Activated T-helper 2 cell treated with anti-CD3 and anti-CD28 coated beads, Interferon-gamma antibody, Interleukin-2, Interleukin-4, amounts not matched to agents 10 μg/mL and 5 μg/mL and 100 μg/mL, durations not matched to agents 14 hours and 24 hours and 36 hours (primary cell): Measurements from ENCODE around the gene NFATC1. TPM values are rescaled to one million over a fixed set of nuclear protein-coding genes. Genes with fewer than 3 reads are reported as not detected.

Experiments
- DNase-seq: peaks from one replicate; pipeline ENCODE4 v3.0.0; 2021; ENCODE audit warnings: low spot score
- H3K27ac Mint-ChIP-seq: one replicate; pipeline ENCODE4 v1.8.0; 2021; ENCODE audit warnings: mixed read lengths
- H3K27me3 Mint-ChIP-seq: one replicate; pipeline ENCODE4 v1.8.0; 2021; ENCODE audit warnings: low read depth, mixed read lengths
- H3K36me3 Mint-ChIP-seq: one replicate; pipeline ENCODE4 v1.8.0; 2021; ENCODE audit warnings: low read depth, mixed read lengths
- H3K4me1 Mint-ChIP-seq: one replicate; pipeline ENCODE4 v1.8.0; 2021; ENCODE audit warnings: low read depth, mixed read lengths
- H3K4me3 Mint-ChIP-seq: one replicate; pipeline ENCODE4 v1.8.0; 2021; ENCODE audit warnings: low read depth, mild to moderate bottlenecking, moderate library complexity, mixed read lengths
- H3K9me3 Mint-ChIP-seq: one replicate; pipeline ENCODE4 v1.8.0; 2021; ENCODE audit warnings: mixed read lengths
- intact Hi-C: fragments of 100-400 bp; cut with micrococcal nuclease; formaldehyde crosslinking; loops from one replicate; pipeline ENCODE4 v1.15.1; 2023
- total RNA-seq: library from RNA; stranded (reverse); gene quantifications from 2 replicates; pipeline ENCODE4 v1.2.3, GENCODE V29; 2022

The NFATC1 gene
- total RNA-seq, 1 donor from 2014 or later = 99.9 TPM

DNA sequence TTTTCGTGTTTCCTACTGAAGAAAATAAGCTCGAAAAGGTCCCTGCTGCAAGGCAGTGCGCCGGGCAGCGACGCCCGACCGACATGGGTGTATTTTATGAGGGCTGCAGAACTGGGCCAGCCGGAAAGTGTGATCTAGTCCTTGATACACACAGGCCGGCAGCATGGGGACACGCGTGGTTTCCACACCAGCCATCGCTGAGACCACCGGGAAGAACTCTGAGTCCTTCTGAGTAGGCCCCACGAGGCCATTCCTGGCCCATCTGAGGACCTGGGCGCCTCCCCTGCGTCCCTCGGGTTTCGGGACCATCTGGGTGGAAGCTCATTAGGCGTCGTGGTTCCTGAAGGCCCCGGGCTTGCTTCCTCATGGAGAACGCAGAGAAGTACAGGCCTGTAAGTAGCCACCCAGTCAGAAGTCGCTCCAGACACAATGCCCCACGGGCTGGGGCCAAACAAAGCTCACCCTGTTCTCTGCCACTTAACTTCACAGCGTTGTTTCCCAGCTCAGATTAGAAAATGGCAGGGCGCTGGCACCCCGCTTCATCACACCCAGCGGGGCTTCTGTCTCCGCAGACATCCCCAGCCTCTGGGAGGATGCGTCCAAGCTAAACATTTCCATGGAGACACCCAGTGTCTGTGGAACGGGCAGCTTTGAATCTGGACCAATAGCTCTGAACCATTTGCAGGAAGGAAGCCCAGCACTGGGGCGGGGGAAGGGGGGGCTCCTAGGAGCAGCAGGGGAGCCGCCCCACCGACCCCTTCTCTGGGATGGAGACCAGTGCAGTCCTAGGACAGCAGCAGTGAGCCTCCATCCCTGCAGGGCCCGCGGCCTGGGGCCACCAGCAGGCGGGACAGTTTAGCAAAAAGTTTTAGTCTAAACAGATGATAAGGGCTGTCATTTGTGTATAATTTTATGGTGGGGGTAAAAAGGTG, 2.4 kb downstream of the NFATC1 start:
- intact Hi-C loops = loop anchor here (5.0 kb wide), 3 partner anchors 44 to 634 kb away; partner anchors contain the start of genes ATP9B and RBFA
- H3K27me3 Mint-ChIP-seq = peaks cover 3% of the 10 kb centered on the region
- peak overlapping the region; percentile 94 for H3K27ac Mint-ChIP-seq
- DNase-seq = no peak
- peaks cover 44% of the 10 kb centered on the region for H3K36me3 Mint-ChIP-seq
- peak overlapping the region; percentile 89 for H3K4me3 Mint-ChIP-seq
- H3K4me1 Mint-ChIP-seq = peaks cover 32% of the 10 kb centered on the region
- H3K9me3 Mint-ChIP-seq = no peaks in the 10 kb centered on the region

GRCh38 chr18:79399275-79400081, 3.7 kb downstream of the NFATC1 start:
- Mint-ChIP-seq H3K9me3 (no peaks in the 10 kb centered on the region), H3K4me3 (peak overlapping the region; percentile 89), H3K27ac (peak overlapping the region; percentile 94), H3K27me3 (no peaks in the 10 kb centered on the region), H3K36me3 (peaks cover 55% of the 10 kb centered on the region), H3K4me1 (peaks cover 43% of the 10 kb centered on the region)
- no peak for DNase-seq
- intact Hi-C loops = loop anchor here (1.0 to 5.0 kb wide), 4 partner anchors 43 to 633 kb away; partner anchors contain the start of genes ATP9B and RBFA

DNA sequence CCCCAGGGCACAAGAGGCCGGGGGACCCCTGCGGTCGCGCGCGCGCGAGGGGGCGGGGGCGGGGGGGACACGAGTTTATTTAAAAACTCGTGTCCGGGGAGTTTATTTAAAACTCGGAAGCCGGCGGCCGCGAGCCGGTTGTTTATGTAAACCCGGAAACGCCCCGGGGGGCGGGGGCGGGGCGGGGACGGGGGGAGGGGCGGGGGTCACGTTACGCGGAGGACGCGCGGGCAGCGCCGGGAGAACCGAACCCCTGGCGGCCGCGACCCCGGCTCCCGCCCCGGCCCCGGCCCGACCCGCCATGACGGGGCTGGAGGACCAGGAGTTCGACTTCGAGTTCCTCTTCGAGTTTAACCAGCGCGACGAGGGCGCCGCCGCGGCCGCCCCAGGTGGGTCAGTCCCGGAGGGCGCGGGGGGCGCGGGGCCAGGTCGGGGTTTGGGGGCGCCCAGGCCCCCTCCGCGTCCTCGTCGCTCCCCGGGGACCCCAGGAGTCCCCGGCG, 4.4 kb downstream of the NFATC1 start:
- peaks cover 50% of the 10 kb centered on the region for H3K4me1 Mint-ChIP-seq
- H3K27ac Mint-ChIP-seq = no peak overlapping the region
- no peaks in the 10 kb centered on the region for H3K27me3 Mint-ChIP-seq
- no peaks in the 10 kb centered on the region for H3K9me3 Mint-ChIP-seq
- no peak for DNase-seq
- peaks cover 62% of the 10 kb centered on the region for H3K36me3 Mint-ChIP-seq
- intact Hi-C loops = no loop called here
- no peak overlapping the region for H3K4me3 Mint-ChIP-seq

- intact Hi-C loops = no loop called here
- H3K4me3 Mint-ChIP-seq = peak overlapping the region; percentile 82
- peaks cover 66% of the 10 kb centered on the region for H3K36me3 Mint-ChIP-seq
- no peak for DNase-seq
- H3K27me3 Mint-ChIP-seq = no peaks in the 10 kb centered on the region
- H3K27ac Mint-ChIP-seq = peak overlapping the region; percentile 96
- H3K9me3 Mint-ChIP-seq = no peaks in the 10 kb centered on the region
- H3K4me1 Mint-ChIP-seq = peaks cover 53% of the 10 kb centered on the region
These were observed 5.1 kb downstream of the NFATC1 start for GRCh38 chr18:79400591-79401381.

- peaks cover 72% of the 10 kb centered on the region for H3K36me3 Mint-ChIP-seq
- no peaks in the 10 kb centered on the region for H3K9me3 Mint-ChIP-seq
- no peak for DNase-seq
- peak overlapping the region; percentile 96 for H3K27ac Mint-ChIP-seq
- peak overlapping the region; percentile 82 for H3K4me3 Mint-ChIP-seq
- intact Hi-C loops = no loop called here
- H3K4me1 Mint-ChIP-seq = peaks cover 60% of the 10 kb centered on the region
- H3K27me3 Mint-ChIP-seq = no peaks in the 10 kb centered on the region
These were observed 5.9 kb downstream of the NFATC1 start for GRCh38 chr18:79401494-79402208.

DNA sequence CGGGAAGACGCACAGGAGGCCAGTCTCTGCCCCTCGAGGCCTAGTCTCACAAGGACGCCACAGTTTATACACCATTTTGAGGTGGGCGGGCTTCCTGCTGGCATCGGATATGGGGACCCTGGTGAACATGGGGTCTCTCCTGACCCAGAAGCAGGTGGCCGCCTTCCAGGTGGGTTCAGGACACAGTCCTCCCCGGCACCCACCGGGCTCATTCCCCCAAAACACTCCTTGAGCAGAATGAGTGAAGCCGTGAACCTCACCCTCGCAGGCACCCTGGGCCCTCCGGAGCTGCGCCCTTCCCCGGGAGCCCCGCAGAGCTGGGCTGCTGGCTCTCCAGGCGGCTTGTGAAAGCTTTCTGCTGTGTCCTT, 6.5 kb downstream of the NFATC1 start:
- peak overlapping the region; percentile 96 for H3K27ac Mint-ChIP-seq
- intact Hi-C loops = no loop called here
- no peaks in the 10 kb centered on the region for H3K9me3 Mint-ChIP-seq
- DNase-seq = no peak
- H3K27me3 Mint-ChIP-seq = no peaks in the 10 kb centered on the region
- H3K36me3 Mint-ChIP-seq = peaks cover 70% of the 10 kb centered on the region
- H3K4me3 Mint-ChIP-seq = peak overlapping the region; percentile 82
- H3K4me1 Mint-ChIP-seq = peaks cover 60% of the 10 kb centered on the region

- peaks cover 70% of the 10 kb centered on the region for H3K36me3 Mint-ChIP-seq
- no peaks in the 10 kb centered on the region for H3K27me3 Mint-ChIP-seq
- peak overlapping the region; percentile 96 for H3K27ac Mint-ChIP-seq
- no peaks in the 10 kb centered on the region for H3K9me3 Mint-ChIP-seq
- intact Hi-C loops = no loop called here
- H3K4me1 Mint-ChIP-seq = peaks cover 61% of the 10 kb centered on the region
- H3K4me3 Mint-ChIP-seq = peak overlapping the region; percentile 82
- no peak for DNase-seq
These were observed 7.4 kb downstream of the NFATC1 start for GRCh38 chr18:79402977-79403722.

- Mint-ChIP-seq H3K4me1 (peaks cover 56% of the 10 kb centered on the region), H3K36me3 (peaks cover 62% of the 10 kb centered on the region), H3K27me3 (no peaks in the 10 kb centered on the region), H3K9me3 (no peaks in the 10 kb centered on the region), H3K27ac (peak overlapping the region; percentile 96), H3K4me3 (peak overlapping the region; percentile 82)
- intact Hi-C loops = no loop called here
- no peak for DNase-seq
These were observed 8.2 kb downstream of the NFATC1 start for GRCh38 chr18:79403723-79404566.

DNA sequence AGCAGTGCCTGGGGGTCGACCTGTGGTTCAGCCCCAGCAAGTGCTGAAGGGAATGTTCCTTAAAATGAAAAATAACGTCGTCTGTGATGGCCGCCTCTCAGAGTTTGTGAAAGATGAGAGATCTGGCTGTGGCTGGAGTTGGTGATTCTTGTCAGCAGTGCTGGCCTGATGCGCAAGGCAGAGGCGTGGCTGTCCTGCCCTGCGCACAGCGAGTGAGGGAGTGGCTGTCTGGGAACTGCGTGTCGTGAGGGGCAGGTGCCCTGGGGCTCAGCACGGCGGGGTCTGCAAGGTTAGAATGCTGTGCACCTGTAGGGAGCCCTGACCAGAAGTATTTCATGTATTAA, 8.8 kb downstream of the NFATC1 start:
- H3K4me1 Mint-ChIP-seq = peaks cover 54% of the 10 kb centered on the region
- H3K4me3 Mint-ChIP-seq = peak overlapping the region; percentile 82
- no peaks in the 10 kb centered on the region for H3K9me3 Mint-ChIP-seq
- peak overlapping the region; percentile 96 for H3K27ac Mint-ChIP-seq
- no peaks in the 10 kb centered on the region for H3K27me3 Mint-ChIP-seq
- DNase-seq = no peak
- H3K36me3 Mint-ChIP-seq = peaks cover 57% of the 10 kb centered on the region
- intact Hi-C loops = no loop called here

GRCh38 chr18:79405019-79405780, 9.5 kb downstream of the NFATC1 start:
- H3K27me3 Mint-ChIP-seq = no peaks in the 10 kb centered on the region
- H3K4me3 Mint-ChIP-seq = peak overlapping the region; percentile 82
- H3K27ac Mint-ChIP-seq = peak overlapping the region; percentile 96
- no peaks in the 10 kb centered on the region for H3K9me3 Mint-ChIP-seq
- H3K36me3 Mint-ChIP-seq = peaks cover 57% of the 10 kb centered on the region
- H3K4me1 Mint-ChIP-seq = peaks cover 54% of the 10 kb centered on the region
- no peak for DNase-seq
- intact Hi-C loops = no loop called here
